PC-9 (cell line): ENCODE data around the gene ACACA. TPM values are rescaled to one million over a fixed set of nuclear protein-coding genes. Genes with fewer than 3 reads are reported as not detected.

ENCODE experiments used
- BruUV-seq: library from RNA; stranded (reverse); fragments of 400-500 nt; replicated peaks from 2 replicates; lab custom pipeline; 2021; lab: Mats Ljungman, UMichigan
- CTCF ChIA-PET: fragments of 300-600 bp; sonication (Branson Sonifier 250); formaldehyde crosslinking; loops from one replicate; lab custom pipeline; 2022; ENCODE audit warnings: antibody characterized with exemption; lab: Charles Lee
- POLR2A ChIA-PET: fragments of 300-600 bp; sonication (Branson Sonifier 250); formaldehyde crosslinking; loops from one replicate; lab custom pipeline; 2022; ENCODE audit warnings: antibody characterized with exemption; ENCODE audit not compliant: unreplicated experiment; lab: Charles Lee
- DNase-seq, 2 experiments: peaks; one replicate each; pipeline versions ENCODE4 v3.0.0 to v3.0.0-alpha.2; 2015 to 2022; ENCODE audit warnings: mixed read lengths in 1 of 2
- H2AFZ ChIP-seq: fragments of 200-600 bp; sonication (generic); 2 replicates; pipeline ENCODE4 v1.8.1; 2017; ENCODE audit warnings: antibody characterized with exemption
- H3F3A ChIP-seq: fragments of 200-600 bp; sonication (generic); 2 replicates; pipeline ENCODE4 v1.8.1; 2017; ENCODE audit warnings: antibody characterized with exemption, mild to moderate bottlenecking, low read depth; ENCODE audit not compliant: insufficient read depth
- H3K27ac ChIP-seq: fragments of 200-600 bp; sonication (generic); 2 replicates; pipeline ENCODE4 v1.6.1; 2016; ENCODE audit warnings: mixed run types
- H3K27me3 ChIP-seq: fragments of 200-600 bp; sonication (generic); 2 replicates; pipeline ENCODE4 v1.6.1; 2016; ENCODE audit warnings: low read depth, mixed run types; ENCODE audit not compliant: insufficient read depth
- H3K36me3 ChIP-seq: fragments of 200-600 bp; sonication (generic); 2 replicates; pipeline ENCODE4 v1.6.1; 2016; ENCODE audit warnings: low read depth, mixed run types
- H3K4me1 ChIP-seq: fragments of 200-600 bp; sonication (generic); replicated peaks from 2 replicates; pipeline ENCODE4 v1.6.1; 2016; ENCODE audit warnings: mixed run types; ENCODE audit not compliant: insufficient read depth
- H3K4me2 ChIP-seq: fragments of 200-600 bp; sonication (generic); 2 replicates; pipeline ENCODE4 v1.6.1; 2017; ENCODE audit warnings: mixed run types
- H3K4me3 ChIP-seq: fragments of 200-600 bp; sonication (generic); 2 replicates; pipeline ENCODE4 v1.6.1; 2016; ENCODE audit warnings: mixed run types
- H3K79me2 ChIP-seq: fragments of 200-600 bp; sonication (generic); 2 replicates; pipeline ENCODE4 v1.6.1; 2017; ENCODE audit warnings: low read depth, mixed run types
- H3K9me2 ChIP-seq: fragments of 200-600 bp; sonication (generic); 2 replicates; pipeline ENCODE4 v1.8.1; 2017; ENCODE audit warnings: mild to moderate bottlenecking; ENCODE audit not compliant: insufficient read depth
- H3K9me3 ChIP-seq: fragments of 200-600 bp; sonication (generic); 2 replicates; pipeline ENCODE4 v1.8.1; 2016; ENCODE audit warnings: low read depth; ENCODE audit not compliant: insufficient read depth
- H4K20me1 ChIP-seq: fragments of 200-600 bp; sonication (generic); 2 replicates; pipeline ENCODE4 v1.8.1; 2017; ENCODE audit not compliant: insufficient read depth
- EZH2 ChIP-seq: fragments of 200-600 bp; sonication (generic); IDR thresholded peaks from 2 replicates; pipeline ENCODE4 v1.8.0; 2017; ENCODE audit warnings: antibody characterized with exemption, low read depth
- intact Hi-C: fragments of 100-400 bp; cut with micrococcal nuclease; formaldehyde crosslinking; loops from one replicate; pipeline ENCODE4 v1.10.0; 2022; ENCODE audit not compliant: unreplicated experiment
- total RNA-seq: library from RNA; stranded (reverse); gene quantifications from 2 replicates; pipeline ENCODE4 v1.2.3, GENCODE V29; 2021
- TF ChIP-seq, protein P1 (sequence below): fragments of 200-600 bp; sonication (generic); conservative IDR thresholded peaks from 2 replicates; pipeline ENCODE4 v1.6.1; 2017; ENCODE audit warnings: mixed run types, antibody characterized with exemption, mild to moderate bottlenecking, moderate library complexity

The ACACA gene
- total RNA-seq, 1 experiment from 2014 or later, result 185 TPM

DNA sequence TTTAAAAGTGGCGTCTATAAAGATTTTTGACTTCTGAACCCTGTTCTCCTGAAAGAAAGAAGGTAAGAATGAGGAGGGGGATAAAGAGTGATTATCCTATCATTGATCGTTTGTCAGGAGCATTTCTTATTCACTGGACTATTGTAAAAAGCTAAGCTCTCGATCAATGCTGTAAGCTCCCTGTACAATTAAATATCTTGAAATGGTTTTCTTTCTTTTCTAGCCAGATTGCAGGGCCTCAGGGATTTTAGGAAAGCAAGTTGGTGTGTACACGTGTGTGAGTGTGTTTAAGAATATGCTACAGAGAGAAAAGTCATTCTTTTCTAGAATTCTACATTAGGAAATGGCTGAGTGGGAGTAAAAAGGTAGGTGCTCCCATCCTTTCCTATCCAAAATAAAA lies 303.4 kb downstream of the ACACA start:
- CTCF ChIA-PET, result no interaction called here
- Histone ChIP-seq H3K27me3 (no peaks in the 10 kb centered on the region), H3F3A (peaks cover 15% of the 10 kb centered on the region; the same call in 1 of the 2 replicates), H3K9me3 (no peaks in the 10 kb centered on the region), H2AFZ (no peak overlapping the region), H3K27ac (no peak overlapping the region), H3K9me2 (no peaks in the 10 kb centered on the region), H3K4me2 (no peak overlapping the region), H4K20me1 (peaks cover 8% of the 10 kb centered on the region; the same call in 1 of the 2 replicates), H3K36me3 (peaks cover 9% of the 10 kb centered on the region; the same call in 1 of the 2 replicates), H3K4me1 (no peaks in the 10 kb centered on the region), H3K79me2 (no peaks in the 10 kb centered on the region), H3K4me3 (no peak overlapping the region)
- DNase-seq, result no peak
- intact Hi-C loops, result no loop called here
- no peak for TF ChIP-seq EZH2
- TF ChIP-seq, protein P1, sequence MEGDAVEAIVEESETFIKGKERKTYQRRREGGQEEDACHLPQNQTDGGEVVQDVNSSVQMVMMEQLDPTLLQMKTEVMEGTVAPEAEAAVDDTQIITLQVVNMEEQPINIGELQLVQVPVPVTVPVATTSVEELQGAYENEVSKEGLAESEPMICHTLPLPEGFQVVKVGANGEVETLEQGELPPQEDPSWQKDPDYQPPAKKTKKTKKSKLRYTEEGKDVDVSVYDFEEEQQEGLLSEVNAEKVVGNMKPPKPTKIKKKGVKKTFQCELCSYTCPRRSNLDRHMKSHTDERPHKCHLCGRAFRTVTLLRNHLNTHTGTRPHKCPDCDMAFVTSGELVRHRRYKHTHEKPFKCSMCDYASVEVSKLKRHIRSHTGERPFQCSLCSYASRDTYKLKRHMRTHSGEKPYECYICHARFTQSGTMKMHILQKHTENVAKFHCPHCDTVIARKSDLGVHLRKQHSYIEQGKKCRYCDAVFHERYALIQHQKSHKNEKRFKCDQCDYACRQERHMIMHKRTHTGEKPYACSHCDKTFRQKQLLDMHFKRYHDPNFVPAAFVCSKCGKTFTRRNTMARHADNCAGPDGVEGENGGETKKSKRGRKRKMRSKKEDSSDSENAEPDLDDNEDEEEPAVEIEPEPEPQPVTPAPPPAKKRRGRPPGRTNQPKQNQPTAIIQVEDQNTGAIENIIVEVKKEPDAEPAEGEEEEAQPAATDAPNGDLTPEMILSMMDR, result no peak
- no TSS peak for BruUV-seq
- POLR2A ChIA-PET, result no interaction called here

DNA sequence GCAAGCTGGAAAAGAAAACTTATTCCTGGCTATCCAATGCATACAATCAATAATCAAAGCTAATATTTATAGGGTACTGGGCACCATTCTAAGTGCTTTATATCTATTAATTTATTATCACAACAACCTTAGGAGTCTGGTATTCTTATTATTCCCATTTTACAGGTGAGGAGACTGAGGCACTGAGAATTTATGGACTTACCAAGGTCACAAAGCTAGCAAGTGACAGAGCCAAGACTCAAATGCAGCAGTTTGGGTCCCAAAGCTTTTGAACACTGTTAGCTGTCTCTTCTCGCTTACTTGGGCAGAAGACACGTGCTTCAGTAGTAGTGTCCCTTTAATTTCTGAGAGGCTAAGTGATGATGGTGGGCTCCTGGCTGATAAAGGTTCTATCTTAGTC lies 305.3 kb downstream of the ACACA start:
- intact Hi-C loops, result no loop called here
- Histone ChIP-seq H3K9me3 (no peaks in the 10 kb centered on the region), H3K27ac (no peak overlapping the region), H3K9me2 (no peaks in the 10 kb centered on the region), H3K4me1 (no peaks in the 10 kb centered on the region), H3K4me3 (no peak overlapping the region), H3K36me3 (peaks cover 19% of the 10 kb centered on the region), H3K27me3 (no peaks in the 10 kb centered on the region), H2AFZ (no peak overlapping the region), H3K79me2 (no peaks in the 10 kb centered on the region), H3K4me2 (no peak overlapping the region), H3F3A (peaks cover 20% of the 10 kb centered on the region; the same call in 1 of the 2 replicates), H4K20me1 (peaks cover 14% of the 10 kb centered on the region; the same call in 1 of the 2 replicates)
- ChIA-PET POLR2A (no interaction called here), CTCF (no interaction called here)
- BruUV-seq, result no TSS peak
- no peak for DNase-seq
- no peak for TF ChIP-seq EZH2
- TF ChIP-seq, protein P1, result no peak

DNA sequence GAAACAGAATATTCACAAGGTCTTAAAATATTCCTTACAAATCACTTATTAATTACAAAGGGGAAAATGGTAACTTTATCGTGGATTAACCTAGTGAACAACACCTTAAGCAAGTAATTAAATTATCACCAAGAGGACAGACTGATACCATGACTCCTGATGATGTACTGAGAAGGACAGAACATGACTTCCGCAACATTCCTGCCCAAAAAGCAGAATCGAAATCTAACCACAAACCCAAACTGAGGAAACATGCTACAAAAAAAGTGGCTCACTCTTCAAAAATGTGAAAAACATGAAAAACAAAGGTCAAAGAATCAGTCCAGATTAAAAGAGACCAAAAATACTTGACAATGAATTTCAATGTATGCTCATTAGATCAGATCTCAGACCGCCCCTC lies 306.4 kb downstream of the ACACA start:
- Histone ChIP-seq H3K27me3 (no peaks in the 10 kb centered on the region), H3K4me1 (no peaks in the 10 kb centered on the region), H3K27ac (no peak overlapping the region), H3K4me2 (no peak overlapping the region), H3K79me2 (no peaks in the 10 kb centered on the region), H3K9me2 (no peaks in the 10 kb centered on the region), H3K4me3 (no peak overlapping the region), H3F3A (peaks cover 20% of the 10 kb centered on the region; the same call in 1 of the 2 replicates), H3K36me3 (peaks cover 23% of the 10 kb centered on the region), H2AFZ (no peak overlapping the region), H3K9me3 (no peaks in the 10 kb centered on the region), H4K20me1 (peaks cover 12% of the 10 kb centered on the region; the same call in 1 of the 2 replicates)
- POLR2A ChIA-PET, result no interaction called here
- BruUV-seq, result no TSS peak
- no peak for TF ChIP-seq EZH2
- TF ChIP-seq, protein P1, result no peak
- intact Hi-C loops, result no loop called here
- DNase-seq, result no peak
- CTCF ChIA-PET, result no interaction called here
